ENCODE measurements around the gene ASIC2.

DNA sequence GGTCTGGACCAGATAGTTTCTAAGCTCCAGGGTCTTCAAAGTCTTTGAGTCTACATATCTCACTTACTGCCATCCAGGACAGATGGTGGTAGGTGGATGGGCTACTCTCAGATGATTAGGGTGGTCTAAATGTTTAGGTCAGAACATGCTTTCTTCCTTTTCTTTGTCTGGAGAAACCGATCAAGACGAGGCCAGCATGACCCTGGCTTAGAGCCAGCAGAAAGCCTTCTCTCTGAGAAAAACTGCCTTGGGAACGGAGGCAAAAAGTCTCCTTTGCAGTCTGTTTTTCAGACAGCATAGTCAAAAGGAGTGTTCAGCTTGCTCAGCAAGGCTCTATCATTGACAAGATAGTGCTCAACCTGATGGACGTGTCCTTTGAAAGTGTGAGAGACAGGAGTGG lies 252.6 kb downstream of the ASIC2 start:
- TF ChIP-seq POLR2AphosphoS5 (IDR thresholded peaks at IDR 0.05; ENCODE audit: insufficient read depth, low read depth, low read length) (no peak), EZH2 (IDR thresholded peaks at IDR 0.05; ENCODE audit: borderline replicate concordance, low read depth, low read length, severe bottlenecking) (no peak), POLR2A (IDR thresholded peaks at IDR 0.05; ENCODE audit: low read depth, low read length) (no peak), MYC (IDR thresholded peaks at IDR 0.05; ENCODE audit: low read depth, low read length) (no peak), JUN (IDR thresholded peaks at IDR 0.05; ENCODE audit: borderline replicate concordance, insufficient read depth, insufficient read length, low read depth) (no peak), GATA2 (IDR thresholded peaks at IDR 0.05; ENCODE audit: insufficient read depth, insufficient read length, low read depth, low read length) (no peak), MAX (IDR thresholded peaks at IDR 0.05; ENCODE audit: insufficient read depth, insufficient read length) (no peak)
- TF ChIP-seq, protein P1, sequence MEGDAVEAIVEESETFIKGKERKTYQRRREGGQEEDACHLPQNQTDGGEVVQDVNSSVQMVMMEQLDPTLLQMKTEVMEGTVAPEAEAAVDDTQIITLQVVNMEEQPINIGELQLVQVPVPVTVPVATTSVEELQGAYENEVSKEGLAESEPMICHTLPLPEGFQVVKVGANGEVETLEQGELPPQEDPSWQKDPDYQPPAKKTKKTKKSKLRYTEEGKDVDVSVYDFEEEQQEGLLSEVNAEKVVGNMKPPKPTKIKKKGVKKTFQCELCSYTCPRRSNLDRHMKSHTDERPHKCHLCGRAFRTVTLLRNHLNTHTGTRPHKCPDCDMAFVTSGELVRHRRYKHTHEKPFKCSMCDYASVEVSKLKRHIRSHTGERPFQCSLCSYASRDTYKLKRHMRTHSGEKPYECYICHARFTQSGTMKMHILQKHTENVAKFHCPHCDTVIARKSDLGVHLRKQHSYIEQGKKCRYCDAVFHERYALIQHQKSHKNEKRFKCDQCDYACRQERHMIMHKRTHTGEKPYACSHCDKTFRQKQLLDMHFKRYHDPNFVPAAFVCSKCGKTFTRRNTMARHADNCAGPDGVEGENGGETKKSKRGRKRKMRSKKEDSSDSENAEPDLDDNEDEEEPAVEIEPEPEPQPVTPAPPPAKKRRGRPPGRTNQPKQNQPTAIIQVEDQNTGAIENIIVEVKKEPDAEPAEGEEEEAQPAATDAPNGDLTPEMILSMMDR (IDR thresholded peaks at IDR 0.05; ENCODE audit: extremely low read depth in 1 of 2, insufficient read depth in 1 of 2, low read depth in 1 of 2, low read length in 2 of 2) = no peak

All from endothelial cell of umbilical vein (primary cell).